ENCODE results near the gene IQSEC3. TPM values are rescaled to one million over a fixed set of nuclear protein-coding genes. Genes with fewer than 3 reads are reported as not detected.

The IQSEC3 gene
- total and polyA plus RNA-seq, 4 donors, result 0.29 to 7.5 (median 1.5) TPM

DNA sequence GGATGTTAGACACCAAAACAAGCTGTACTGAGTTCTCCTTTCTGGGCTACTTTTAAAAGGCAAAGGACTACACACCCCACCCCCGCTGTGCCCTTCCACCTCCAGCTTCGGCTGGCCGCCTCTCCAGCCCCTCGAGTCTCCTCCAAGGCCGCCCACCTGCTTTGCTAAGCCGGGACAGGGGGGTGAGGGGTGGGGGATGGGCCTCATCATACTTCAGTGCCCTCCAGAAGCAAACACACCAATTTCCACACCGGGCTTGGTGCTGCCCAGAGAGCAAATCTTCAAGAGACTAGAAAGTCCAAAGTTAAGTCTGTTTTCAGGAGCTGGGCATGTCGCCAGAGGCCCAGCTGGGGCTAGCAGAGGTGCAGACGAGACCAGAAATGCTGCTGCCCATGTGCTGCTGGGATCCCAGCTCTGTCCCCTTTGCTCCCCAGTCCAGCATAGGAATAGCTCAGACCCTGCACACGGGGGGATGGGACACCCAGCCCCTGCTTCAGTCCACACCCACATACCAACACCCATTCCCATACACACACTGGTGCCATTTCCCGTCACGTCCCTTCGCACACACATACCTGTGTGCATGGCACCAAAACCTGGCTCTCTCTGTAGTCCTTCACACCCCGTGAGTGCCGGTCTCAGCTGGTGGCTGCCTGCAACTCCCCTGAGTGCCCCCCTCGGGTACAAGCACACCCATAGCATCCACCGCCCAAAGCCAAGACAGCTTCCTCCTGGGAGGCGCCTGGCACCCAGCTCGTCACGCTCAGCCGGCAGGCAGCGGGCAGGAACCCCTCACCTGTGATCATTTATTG lies 146.4 kb downstream of the IQSEC3 start:
- H3K4me1 ChIP-seq (ENCODE audit: control insufficient read depth in 5 of 5, insufficient read depth in 5 of 5, low read length in 5 of 5), result peaks cover 0 to 16% (median 7%) of the 10 kb centered on the region in 5 donors
- H3K9ac ChIP-seq (ENCODE audit: insufficient read depth in 1 of 2, low read length in 2 of 2), result no peak overlapping the region
- 36 to 49% methylated on average over 21 to 22 of the region's 22 CpGs for WGBS, 2 donors
- peak overlapping the region in 1 of 2 donors; percentile 54 for H3K27ac ChIP-seq (ENCODE audit: low read depth in 1 of 2, low read length in 1 of 2)
- no peak overlapping the region for H3K4me3 ChIP-seq
- H3K36me3 ChIP-seq (ENCODE audit: control insufficient read depth in 4 of 4, insufficient read depth in 4 of 4, low read length in 4 of 4), result no peaks in the 10 kb centered on the region
- DNase-seq (peak; percentile 67 to 82 (median 70)), ATAC-seq (ENCODE audit: insufficient read depth, low FRiP score) (no peak)
- no peak for TF ChIP-seq CTCF (IDR thresholded peaks at IDR 0.05; ENCODE audit: control extremely low read depth, extremely low read depth)
- H3K27me3 ChIP-seq (ENCODE audit: control insufficient read depth in 3 of 3, insufficient read depth in 3 of 3, low read length in 2 of 3), result no peaks in the 10 kb centered on the region
- peaks cover 0 to 2% (median 0%) of the 10 kb centered on the region in 4 donors for H3K9me3 ChIP-seq (ENCODE audit: control insufficient read depth in 4 of 4, insufficient read depth in 3 of 4, low read length in 3 of 4)

- H3K9ac ChIP-seq (ENCODE audit: insufficient read depth in 1 of 2, low read length in 2 of 2), result no peak overlapping the region
- 45 to 54% methylated on average over 12 of the region's 12 CpGs for WGBS, 2 donors
- ATAC-seq (ENCODE audit: insufficient read depth, low FRiP score) (no peak), DNase-seq (no peak)
- no peaks in the 10 kb centered on the region for H3K36me3 ChIP-seq (ENCODE audit: control insufficient read depth in 4 of 4, insufficient read depth in 4 of 4, low read length in 4 of 4)
- no peak overlapping the region for H3K4me3 ChIP-seq
- peaks cover 0 to 2% (median 0%) of the 10 kb centered on the region in 4 donors for H3K9me3 ChIP-seq (ENCODE audit: control insufficient read depth in 4 of 4, insufficient read depth in 3 of 4, low read length in 3 of 4)
- TF ChIP-seq CTCF (IDR thresholded peaks at IDR 0.05; ENCODE audit: control extremely low read depth, extremely low read depth), result no peak
- no peak overlapping the region for H3K27ac ChIP-seq (ENCODE audit: low read depth in 1 of 2, low read length in 1 of 2)
- H3K27me3 ChIP-seq (ENCODE audit: control insufficient read depth in 3 of 3, insufficient read depth in 3 of 3, low read length in 2 of 3), result no peaks in the 10 kb centered on the region
- peaks cover 0 to 16% (median 7%) of the 10 kb centered on the region in 5 donors for H3K4me1 ChIP-seq (ENCODE audit: control insufficient read depth in 5 of 5, insufficient read depth in 5 of 5, low read length in 5 of 5)
Observed at GRCh38 chr12:213527-213932, 147.0 kb downstream of the IQSEC3 start.

DNA sequence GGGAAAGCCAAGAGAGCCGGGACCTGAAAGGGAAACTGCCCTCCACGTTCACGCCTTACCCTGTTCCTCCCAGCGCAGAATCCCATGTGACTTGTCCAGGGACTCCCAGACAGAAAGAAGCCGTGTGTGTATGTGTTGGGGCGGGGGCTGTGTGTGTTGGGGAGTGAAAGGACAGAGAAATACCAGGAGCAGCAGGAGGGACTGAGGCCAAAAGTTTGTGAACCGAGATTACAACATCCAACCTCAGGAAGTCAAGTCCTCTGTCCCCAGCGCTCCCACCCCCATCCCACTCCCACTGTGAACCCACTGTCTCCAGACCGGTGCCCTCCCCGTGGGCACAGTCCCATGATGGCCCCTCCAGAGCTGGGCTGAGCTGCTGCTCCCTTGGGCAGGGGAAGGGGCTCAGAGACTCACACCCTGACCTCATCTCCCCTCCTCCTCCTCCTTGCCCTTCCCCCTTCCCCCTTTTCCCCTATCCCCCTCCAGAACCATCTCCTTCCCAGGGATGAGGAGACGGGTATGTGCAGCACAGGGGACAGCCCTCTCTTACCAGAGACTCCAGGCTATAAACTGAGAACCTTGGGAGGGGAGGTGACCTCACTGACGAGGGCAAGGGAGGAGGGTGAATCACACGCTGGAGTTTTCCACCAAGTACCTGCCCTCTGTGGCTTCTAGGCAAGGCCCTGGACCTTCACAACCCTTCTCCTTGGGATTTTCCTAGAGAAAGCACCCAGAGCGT lies 147.6 kb downstream of the IQSEC3 start, which contains the start of gene SLC6A12:
TSS of gene SLC6A12 (minus strand) at position 155 of the 739 bp plus-strand sequence. CDS start 4,171 bp downstream, outside the sequence.
- Histone ChIP-seq H3K4me3 (no peak within 1 kb of the TSS), H3K9ac (ENCODE audit: insufficient read depth in 1 of 2, low read length in 2 of 2) (no peak within 1 kb of the TSS), H3K27me3 (ENCODE audit: control insufficient read depth in 3 of 3, insufficient read depth in 3 of 3, low read length in 2 of 3) (no peaks in the 10 kb centered on the region), H3K27ac (ENCODE audit: low read depth in 1 of 2, low read length in 1 of 2) (no peak within 1 kb of the TSS), H3K4me1 (ENCODE audit: control insufficient read depth in 5 of 5, insufficient read depth in 5 of 5, low read length in 5 of 5) (peaks cover 0 to 16% (median 7%) of the 10 kb centered on the region in 5 donors), H3K9me3 (ENCODE audit: control insufficient read depth in 4 of 4, insufficient read depth in 3 of 4, low read length in 3 of 4) (no peaks in the 10 kb centered on the region), H3K36me3 (ENCODE audit: control insufficient read depth in 4 of 4, insufficient read depth in 4 of 4, low read length in 4 of 4) (no peaks in the 10 kb centered on the region)
- WGBS, 2 donors, result 28 to 34% methylated on average over 12 to 14 of the region's 14 CpGs
- no peak for DNase-seq
- no peak for ATAC-seq (ENCODE audit: insufficient read depth, low FRiP score)
- no peak for TF ChIP-seq CTCF (IDR thresholded peaks at IDR 0.05; ENCODE audit: control extremely low read depth, extremely low read depth)
